Mucosa of descending colon (tissue), 3 donors: ENCODE measurements around the gene WDR90. TPM values are rescaled to one million over a fixed set of nuclear protein-coding genes. Genes with fewer than 3 reads are reported as not detected.

Experiments
- ATAC-seq: fragments of 200-7000 bp; cut with Tn5 transposase; one replicate; pipeline ENCODE4 v1.9.1; 2020; ENCODE audit warnings: mild to moderate bottlenecking, moderate library complexity
- DNase-seq, 3 donors: peaks; one replicate each; pipeline ENCODE4 v3.0.0-alpha.2; 2020
- H3K36me3 ChIP-seq: fragments of 200-600 bp; one replicate; pipeline ENCODE4 v1.8.0; 2021; ENCODE audit warnings: low read depth, mild to moderate bottlenecking
- H3K4me1 ChIP-seq: fragments of 200-600 bp; one replicate; pipeline ENCODE4 v1.8.0; 2021; ENCODE audit warnings: low read depth, mild to moderate bottlenecking
- H3K4me3 ChIP-seq: fragments of 200-600 bp; one replicate; pipeline ENCODE4 v1.8.0; 2021; ENCODE audit warnings: mild to moderate bottlenecking
- H3K9me3 ChIP-seq: fragments of 200-600 bp; one replicate; pipeline ENCODE4 v1.8.0; 2021; ENCODE audit warnings: mild to moderate bottlenecking
- intact Hi-C, 2 donors: fragments of 100-400 bp; cut with DNase I in 1 of 2; cut with micrococcal nuclease in 1 of 2; formaldehyde crosslinking; loops; one replicate each; pipeline versions ENCODE4 v1.11.0 to v1.11.1; 2022; cut with DNase I, micrococcal nuclease
- total RNA-seq, 3 donors: library from RNA; stranded (reverse); fragmentation: NEBNext Ultra II Directional in 2 of 3; extraction: Animal tissue kit (Norgen Biotek cat#: 25700) in 2 of 3; gene quantifications; one replicate each; pipeline versions ENCODE4 v1.2.1 to v1.2.4, GENCODE V29; 2021 to 2023
- TF ChIP-seq, protein P1 (sequence below): fragments of 200-600 bp; IDR thresholded peaks from one replicate; pipeline ENCODE4 v1.8.0; 2022; ENCODE audit warnings: antibody characterized with exemption, mild to moderate bottlenecking
- donor health status: DM: no; HTN: no; CAD: no; lungs with moderate emphysema.
- donor health status: DM: no; HTN: no; CAD: no.
- donor health status: DM: no; HTN: yes; CAD: no.

WDR90 gene
- total RNA-seq, 3 donors from 2014 or later: 35.0 to 54.9 (median 50.2) TPM

- DNase-seq: peak; percentile 94 to 97 (median 96)
- Histone ChIP-seq H3K4me1 (peaks cover 8% of the 10 kb centered on the region), H3K4me3 (peak within 1 kb of the TSS; percentile 95), H3K36me3 (peaks cover 12% of the 10 kb centered on the region), H3K9me3 (no peaks in the 10 kb centered on the region)
- TF ChIP-seq, protein P1, sequence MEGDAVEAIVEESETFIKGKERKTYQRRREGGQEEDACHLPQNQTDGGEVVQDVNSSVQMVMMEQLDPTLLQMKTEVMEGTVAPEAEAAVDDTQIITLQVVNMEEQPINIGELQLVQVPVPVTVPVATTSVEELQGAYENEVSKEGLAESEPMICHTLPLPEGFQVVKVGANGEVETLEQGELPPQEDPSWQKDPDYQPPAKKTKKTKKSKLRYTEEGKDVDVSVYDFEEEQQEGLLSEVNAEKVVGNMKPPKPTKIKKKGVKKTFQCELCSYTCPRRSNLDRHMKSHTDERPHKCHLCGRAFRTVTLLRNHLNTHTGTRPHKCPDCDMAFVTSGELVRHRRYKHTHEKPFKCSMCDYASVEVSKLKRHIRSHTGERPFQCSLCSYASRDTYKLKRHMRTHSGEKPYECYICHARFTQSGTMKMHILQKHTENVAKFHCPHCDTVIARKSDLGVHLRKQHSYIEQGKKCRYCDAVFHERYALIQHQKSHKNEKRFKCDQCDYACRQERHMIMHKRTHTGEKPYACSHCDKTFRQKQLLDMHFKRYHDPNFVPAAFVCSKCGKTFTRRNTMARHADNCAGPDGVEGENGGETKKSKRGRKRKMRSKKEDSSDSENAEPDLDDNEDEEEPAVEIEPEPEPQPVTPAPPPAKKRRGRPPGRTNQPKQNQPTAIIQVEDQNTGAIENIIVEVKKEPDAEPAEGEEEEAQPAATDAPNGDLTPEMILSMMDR: peak; percentile 96
- intact Hi-C loops: loop anchor here (10.0 kb wide), 1 partner anchor 93 kb away; no protein-coding TSS in a partner anchor
- ATAC-seq: peak; percentile 97
Observed at GRCh38 chr16:667780-668518, 18.8 kb downstream of the WDR90 start, which contains the start of gene RHOT2. TSS of gene RHOT2 (plus strand) at chr16:668132. CDS start at chr16:668200, 68 bp downstream.

- TF ChIP-seq, protein P1: no peak
- DNase-seq: peak in 1 of 3 donors; percentile 60
- peak; percentile 25 for ATAC-seq
- peaks cover 8% of the 10 kb centered on the region for H3K4me1 ChIP-seq
- peaks cover 13% of the 10 kb centered on the region for H3K36me3 ChIP-seq
- peak overlapping the region; percentile 95 for H3K4me3 ChIP-seq
- intact Hi-C loops: loop anchor here (10.0 kb wide), 1 partner anchor 94 kb away; no protein-coding TSS in a partner anchor
- H3K9me3 ChIP-seq: no peaks in the 10 kb centered on the region
Observed at GRCh38 chr16:668519-669171, 19.5 kb downstream of the WDR90 start.

DNA sequence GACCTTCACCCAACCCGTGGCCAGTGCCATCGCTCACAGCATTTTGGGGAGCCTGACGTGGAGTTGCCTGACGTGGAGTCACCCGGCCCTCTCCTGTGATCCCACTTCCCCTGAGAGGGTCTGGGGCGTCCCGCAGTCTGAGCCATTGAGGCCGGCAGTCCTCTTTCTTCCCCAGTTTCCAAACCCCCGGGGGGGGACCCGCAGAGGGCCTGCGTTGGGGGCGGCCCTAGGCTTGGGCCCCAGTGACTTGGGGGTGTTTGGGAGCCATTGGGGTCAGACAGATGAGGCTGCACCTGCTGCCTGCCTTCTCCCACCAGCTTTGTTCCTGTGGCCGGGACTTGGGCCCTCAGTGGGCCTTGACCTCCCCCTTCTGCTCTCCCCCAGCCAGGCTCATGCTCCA, 20.5 kb downstream of the WDR90 start:
- DNase-seq (no peak), ATAC-seq (no peak)
- Histone ChIP-seq H3K36me3 (peaks cover 13% of the 10 kb centered on the region), H3K9me3 (no peaks in the 10 kb centered on the region), H3K4me3 (no peak overlapping the region), H3K4me1 (peaks cover 8% of the 10 kb centered on the region)
- intact Hi-C loops: loop anchor here (10.0 kb wide), 1 partner anchor 95 kb away; no protein-coding TSS in a partner anchor
- TF ChIP-seq, protein P1: no peak

DNA sequence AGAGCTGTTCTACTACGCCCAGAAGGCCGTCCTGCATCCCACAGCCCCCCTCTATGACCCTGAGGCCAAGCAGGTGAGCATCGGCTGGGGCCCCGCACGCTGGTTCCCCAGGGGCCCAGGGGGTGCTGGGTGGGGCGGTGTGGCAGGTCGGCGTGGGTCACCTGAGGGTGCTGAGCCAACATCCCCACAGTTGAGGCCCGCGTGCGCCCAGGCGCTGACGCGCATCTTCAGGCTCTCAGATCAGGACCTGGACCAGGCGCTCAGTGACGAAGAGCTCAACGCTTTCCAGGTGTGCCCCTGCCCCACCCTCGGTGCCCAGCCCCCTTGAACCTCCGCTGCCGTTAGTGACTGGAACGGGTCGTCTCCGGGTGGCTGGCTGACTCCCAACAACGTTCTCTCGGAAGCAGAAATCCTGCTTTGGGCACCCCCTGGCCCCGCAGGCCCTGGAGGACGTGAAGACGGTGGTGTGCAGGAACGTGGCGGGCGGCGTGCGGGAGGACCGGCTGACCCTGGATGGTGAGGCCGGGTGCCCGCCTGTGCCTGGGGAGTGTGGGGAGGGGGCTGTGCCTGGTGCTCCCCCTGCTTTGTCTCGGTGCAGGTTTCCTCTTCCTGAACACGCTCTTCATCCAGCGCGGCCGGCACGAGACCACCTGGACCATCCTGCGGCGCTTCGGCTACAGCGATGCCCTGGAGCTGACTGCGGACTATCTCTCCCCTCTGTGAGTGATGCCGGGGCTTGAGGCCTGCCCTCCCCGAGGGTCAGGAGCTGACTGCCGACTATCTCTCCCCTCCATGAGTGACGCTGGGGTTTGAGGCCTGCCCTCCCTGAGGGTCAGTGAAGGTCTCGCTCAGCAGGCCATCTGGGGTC, 21.6 kb downstream of the WDR90 start:
- H3K36me3 ChIP-seq: peaks cover 13% of the 10 kb centered on the region
- ATAC-seq: no peak
- H3K4me3 ChIP-seq: no peak overlapping the region
- TF ChIP-seq, protein P1: no peak
- no peak for DNase-seq
- peaks cover 16% of the 10 kb centered on the region for H3K4me1 ChIP-seq
- intact Hi-C loops: no loop called here
- H3K9me3 ChIP-seq: no peaks in the 10 kb centered on the region
